K562 (cell line): Measurements from ENCODE around the gene ENO3. TPM values are rescaled to one million over a fixed set of nuclear protein-coding genes. Genes with fewer than 3 reads are reported as not detected.

Experiments used
- EP300 ChIP-seq: IDR thresholded peaks from 2 replicates; pipeline ENCODE4 v1.6.1; 2012; ENCODE audit warnings: low read length, improper control_type of control experiment
- EP400 ChIP-seq: fragments of 450-650 bp; IDR thresholded peaks from 2 replicates; pipeline ENCODE4 v1.6.1; 2017; ENCODE audit warnings: antibody characterized with exemption, mild to moderate bottlenecking, moderate library complexity
- FOXJ2 ChIP-seq: fragments of 200-800 bp; sonication (Bioruptor generic); IDR thresholded peaks from 2 replicates; pipeline ENCODE4 v1.6.1; 2016; ENCODE audit warnings: missing genetic modification characterization, missing compliant biosample characterization
- RBFOX2 ChIP-seq: fragments of 200-400 bp; formaldehyde crosslinking; IDR thresholded peaks from 2 replicates; pipeline ENCODE4 v1.6.1; 2017; ENCODE audit warnings: low read depth, mild to moderate bottlenecking, low read length, moderate library complexity
- SRSF1 ChIP-seq: fragments of 200-400 bp; formaldehyde crosslinking; IDR thresholded peaks from 2 replicates; pipeline ENCODE4 v1.6.1; 2017; ENCODE audit warnings: mild to moderate bottlenecking, low read depth, low read length, moderate library complexity
- ZBED1 ChIP-seq: IDR thresholded peaks from 2 replicates; pipeline ENCODE4 v1.6.1; 2014
- ZBTB11 ChIP-seq, 3 experiments: fragments of 200-800 bp in 1 of 3; fragments of 250-450 bp in 1 of 3; fragments of 450-650 bp in 1 of 3; sonication (Bioruptor Pico) in 1 of 3; sonication (Bioruptor generic) in 1 of 3; formaldehyde crosslinking in 1 of 3; IDR thresholded peaks; 2 replicates each; pipeline versions ENCODE4 v1.6.1 to v1.8.0; 2016 to 2022; ENCODE audit warnings: mild to moderate bottlenecking in 2 of 3, missing genetic modification characterization in 2 of 3, missing compliant biosample characterization in 1 of 3, moderate library complexity in 1 of 3
- ZBTB40 ChIP-seq, 2 experiments: fragments of 450-650 bp in 1 of 2; sonication (generic) in 1 of 2; formaldehyde crosslinking in 1 of 2; IDR thresholded peaks; 2 replicates each; pipeline versions ENCODE4 v1.7.1 to v1.9.0; 2016 to 2022; ENCODE audit warnings: inconsistent platforms in 1 of 2, mild to moderate bottlenecking in 1 of 2, missing genetic modification reagents in 1 of 2
- ZNF253 ChIP-seq: fragments of 250-450 bp; sonication (Bioruptor Pico); conservative IDR thresholded peaks from 2 replicates; pipeline ENCODE4 v1.6.1; 2021; ENCODE audit warnings: mild to moderate bottlenecking
- ZNF740 ChIP-seq, 3 experiments: fragments of 200-800 bp in 1 of 3; sonication (Bioruptor generic) in 1 of 3; sonication (generic) in 1 of 3; formaldehyde crosslinking in 1 of 3; IDR thresholded peaks; 2 replicates each; pipeline versions ENCODE4 v1.6.1 to v1.8.0; 2016 to 2022; ENCODE audit warnings: mild to moderate bottlenecking in 2 of 3, missing compliant biosample characterization in 2 of 3, missing genetic modification characterization in 2 of 3, missing genetic modification reagents in 1 of 3
- polyA plus RNA-seq, 8 experiments: library from polyadenylated mRNA; depleted of rRNA in 4 of 8; stranded (reverse) in 5 of 8; unstranded in 3 of 8; fragments of >200 nt; fragmentation: Nextera tagmentation in 2 of 8; fragmentation: Illumina TruSeq in 1 of 8; extraction: Ambion mirVana in 2 of 8; extraction: Trizol in 1 of 8; gene quantifications; 2 replicates each; pipeline versions ENCODE4 v1.2.1 to v1.2.3, GENCODE V29; 2011 to 2014; ENCODE audit warnings: inconsistent platforms in 1 of 8, missing spikeins in 1 of 8
- total RNA-seq, 7 experiments: library from RNA; depleted of rRNA in 6 of 7; stranded (reverse); fragments of >200 nt in 6 of 7; fragmentation: Illumina TruSeq in 2 of 7; extraction: Trizol in 2 of 7; gene quantifications; 2 replicates each; pipeline versions ENCODE4 v1.2.1 to v1.2.3, GENCODE V29; 2011 to 2021; ENCODE audit warnings: low replicate concordance in 1 of 7

ENO3 gene
- total and polyA plus RNA-seq, 9 of the 15 experiments (the other 6 are each of a cell fraction or from before 2014, with no cell fraction given): 5.7 to 17.2 (median 9.9) TPM

GRCh38 chr17:4939796-4940554 lies 10.9 kb upstream of the ENO3 start, which contains the start of the genes RNF167 and SLC25A11 (continued):
- peak; percentile 93 for TF ChIP-seq ZBTB40 (IDR thresholded peaks at IDR 0.05)
- no peak for TF ChIP-seq ZBTB40 (CRISPR knock-in tag; IDR thresholded peaks at IDR 0.05)
- TF ChIP-seq ZNF253 (CRISPR knock-in tag): no peak
- peak; percentile 82 for TF ChIP-seq FOXJ2 (tag)
- 0 out of 2 replicates have a peak, but pooled peaks have one; percentile 14 for TF ChIP-seq ZBED1
- TF ChIP-seq ZNF740 (CRISPR knock-in tag; IDR thresholded peaks at IDR 0.05): 0 out of 2 replicates have a peak, but pooled peaks have one; percentile 33
- no peak for TF ChIP-seq ZNF740 (tag; IDR thresholded peaks at IDR 0.05)
- TF ChIP-seq SRSF1: no peak
- 0 out of 2 replicates have a peak, but pooled peaks have one; percentile 20 for TF ChIP-seq EP300
- peak; percentile 72 for TF ChIP-seq EP400
- TF ChIP-seq ZBTB11 (CRISPR knock-in tag; IDR thresholded peaks at IDR 0.05): peak in 1 of 3 experiments; percentile 77; a peak in 1 of 6 replicates
- TF ChIP-seq RBFOX2: peak; percentile 94
